ENCODE data around the gene RPL11.
"Not testable (repeated sequence)": the region's sequence is repeated elsewhere in the genome, so short reads cannot be mapped to it uniquely, and the experiment has no call there.

Gene RPL11

DNA sequence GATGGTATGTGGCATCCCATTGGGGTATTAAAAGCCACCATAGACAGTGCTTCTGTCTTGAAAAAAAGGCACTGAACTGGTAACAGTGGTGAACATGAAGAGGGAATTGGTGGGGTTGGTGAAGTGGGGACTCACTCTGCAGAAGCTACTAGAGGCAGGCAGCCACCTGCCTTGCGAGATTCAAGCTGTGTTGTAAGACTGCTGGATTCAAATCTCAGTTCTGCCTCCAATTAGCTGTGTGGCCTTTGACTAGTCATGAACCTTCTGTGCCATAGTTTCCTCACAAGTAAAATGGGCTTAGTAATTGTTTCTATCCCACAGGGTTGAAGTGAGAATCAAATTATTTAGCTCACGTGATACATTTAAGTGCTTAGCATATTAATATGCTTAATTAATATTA is 35.1 kb downstream of the RPL11 start:
- no peak for TF ChIP-seq POLR2A (IDR thresholded peaks at IDR 0.05; ENCODE audit: extremely low read depth, insufficient read length)
- TF ChIP-seq, protein P1, sequence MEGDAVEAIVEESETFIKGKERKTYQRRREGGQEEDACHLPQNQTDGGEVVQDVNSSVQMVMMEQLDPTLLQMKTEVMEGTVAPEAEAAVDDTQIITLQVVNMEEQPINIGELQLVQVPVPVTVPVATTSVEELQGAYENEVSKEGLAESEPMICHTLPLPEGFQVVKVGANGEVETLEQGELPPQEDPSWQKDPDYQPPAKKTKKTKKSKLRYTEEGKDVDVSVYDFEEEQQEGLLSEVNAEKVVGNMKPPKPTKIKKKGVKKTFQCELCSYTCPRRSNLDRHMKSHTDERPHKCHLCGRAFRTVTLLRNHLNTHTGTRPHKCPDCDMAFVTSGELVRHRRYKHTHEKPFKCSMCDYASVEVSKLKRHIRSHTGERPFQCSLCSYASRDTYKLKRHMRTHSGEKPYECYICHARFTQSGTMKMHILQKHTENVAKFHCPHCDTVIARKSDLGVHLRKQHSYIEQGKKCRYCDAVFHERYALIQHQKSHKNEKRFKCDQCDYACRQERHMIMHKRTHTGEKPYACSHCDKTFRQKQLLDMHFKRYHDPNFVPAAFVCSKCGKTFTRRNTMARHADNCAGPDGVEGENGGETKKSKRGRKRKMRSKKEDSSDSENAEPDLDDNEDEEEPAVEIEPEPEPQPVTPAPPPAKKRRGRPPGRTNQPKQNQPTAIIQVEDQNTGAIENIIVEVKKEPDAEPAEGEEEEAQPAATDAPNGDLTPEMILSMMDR (IDR thresholded peaks at IDR 0.05; ENCODE audit: low read depth, low read length): no peak
- TF ChIP-seq MYC (IDR thresholded peaks at IDR 0.05; ENCODE audit: low read depth, low read length): no peak
- TF ChIP-seq, protein P2, sequence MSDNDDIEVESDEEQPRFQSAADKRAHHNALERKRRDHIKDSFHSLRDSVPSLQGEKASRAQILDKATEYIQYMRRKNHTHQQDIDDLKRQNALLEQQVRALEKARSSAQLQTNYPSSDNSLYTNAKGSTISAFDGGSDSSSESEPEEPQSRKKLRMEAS (IDR thresholded peaks at IDR 0.05; ENCODE audit: low read depth, low read length): no peak
- no peak overlapping the region for H3K4me3 ChIP-seq (ENCODE audit: low read depth, low read length)
- peak; percentile 54 for DNase-seq (ENCODE audit: low read depth)

DNA sequence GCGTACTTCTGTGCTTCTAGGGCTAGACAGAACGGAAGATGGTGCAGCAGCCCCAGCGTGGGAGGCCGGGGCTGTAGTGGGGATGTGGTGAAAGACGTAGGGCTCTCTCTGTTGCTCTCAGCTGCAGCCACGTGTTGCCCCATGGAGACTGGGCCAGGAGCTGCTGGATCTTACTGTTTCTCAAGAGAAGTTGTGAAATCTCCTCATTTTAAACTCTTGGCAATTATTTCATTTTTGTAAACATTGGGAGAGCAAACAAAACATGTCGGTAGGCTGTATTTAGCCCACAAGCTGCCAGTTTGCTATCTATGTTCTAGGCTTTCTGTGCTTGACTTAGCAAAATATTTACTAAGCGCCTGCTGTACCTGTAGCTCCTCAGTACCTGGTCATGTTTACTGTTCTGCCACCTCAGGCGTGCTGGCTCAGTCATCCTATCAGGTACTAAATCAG is 35.8 kb downstream of the RPL11 start:
- peak; percentile 95 for DNase-seq (ENCODE audit: low read depth)

DNA sequence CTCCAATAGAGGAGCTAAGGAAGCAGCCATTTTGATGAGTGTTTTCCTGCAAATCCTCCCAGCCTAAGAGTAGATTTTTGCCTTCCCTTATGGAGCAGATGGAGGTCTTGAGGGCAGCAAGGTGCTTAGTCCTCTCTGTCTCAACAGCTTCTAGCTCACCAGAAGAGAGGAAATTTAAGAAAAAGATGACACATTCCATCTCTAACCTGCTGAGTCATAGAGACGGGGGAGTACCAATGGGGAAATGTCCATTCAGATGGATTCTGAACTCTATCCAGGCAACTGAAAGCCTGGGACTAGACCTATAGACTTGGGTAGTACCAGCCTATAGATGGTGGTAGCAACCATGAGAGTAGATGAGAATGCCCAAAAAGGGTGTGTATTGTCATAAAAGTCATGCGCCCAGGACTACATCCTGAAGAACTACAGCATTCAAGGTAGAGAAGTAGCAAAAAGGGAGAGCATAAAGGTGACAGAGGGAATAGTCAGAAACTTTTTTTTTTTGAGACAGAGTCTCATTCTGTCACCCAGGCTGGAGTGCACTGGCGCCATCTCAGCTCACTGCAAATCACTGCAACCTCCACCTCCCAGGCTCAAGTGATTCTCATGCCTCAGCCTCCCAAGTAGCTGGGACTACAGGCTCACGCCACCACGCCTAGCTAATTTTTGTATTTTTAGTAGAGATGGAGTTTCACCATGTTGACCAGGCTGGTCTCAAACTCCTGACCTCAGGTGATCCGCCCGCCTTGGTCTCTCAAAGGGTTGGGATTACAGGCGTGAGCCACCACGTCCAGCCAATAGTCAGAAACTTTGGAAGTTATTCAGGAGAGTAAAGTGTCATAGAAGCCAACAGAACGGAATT is 41.0 kb downstream of the RPL11 start:
- no peak overlapping the region for H3K4me3 ChIP-seq (ENCODE audit: low read depth, low read length)
- DNase-seq (ENCODE audit: low read depth): peak; percentile 51
- TF ChIP-seq, protein P2 (IDR thresholded peaks at IDR 0.05; ENCODE audit: low read depth, low read length): no peak
- TF ChIP-seq MYC (IDR thresholded peaks at IDR 0.05; ENCODE audit: low read depth, low read length): no peak
- TF ChIP-seq, protein P1 (IDR thresholded peaks at IDR 0.05; ENCODE audit: low read depth, low read length): no peak

More for the DNA sequence above, 35.8 kb downstream of the RPL11 start:
- TF ChIP-seq MYC (IDR thresholded peaks at IDR 0.05; ENCODE audit: low read depth, low read length) (peak; percentile 99), POLR2A (IDR thresholded peaks at IDR 0.05; ENCODE audit: extremely low read depth, insufficient read length) (no peak)
- TF ChIP-seq, protein P1 (IDR thresholded peaks at IDR 0.05; ENCODE audit: low read depth, low read length): no peak
- TF ChIP-seq, protein P2 (IDR thresholded peaks at IDR 0.05; ENCODE audit: low read depth, low read length): peak; percentile 99
- no peak overlapping the region for H3K4me3 ChIP-seq (ENCODE audit: low read depth, low read length)

DNA sequence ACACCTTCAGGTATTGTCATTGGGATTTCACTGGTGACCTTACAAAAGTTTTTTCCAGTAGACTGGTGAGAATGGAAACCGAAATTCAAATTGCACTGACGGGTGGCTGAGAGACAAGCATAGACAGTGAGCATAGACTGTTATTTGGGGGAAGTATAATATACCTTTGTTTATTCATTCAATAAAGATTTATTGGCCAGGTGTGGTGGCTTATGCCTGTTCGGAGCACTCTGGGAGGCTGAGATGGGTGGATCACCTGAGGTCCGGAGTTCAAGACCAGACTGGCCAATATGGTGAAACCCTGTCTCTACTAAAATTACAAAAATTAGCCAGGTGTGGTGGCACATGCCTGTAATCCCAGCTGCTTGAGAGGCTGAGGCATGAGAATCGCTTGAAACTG is 41.7 kb downstream of the RPL11 start:
- not testable (repeated sequence) for H3K4me3 ChIP-seq (ENCODE audit: low read depth, low read length); DNase-seq (ENCODE audit: low read depth)

DNA sequence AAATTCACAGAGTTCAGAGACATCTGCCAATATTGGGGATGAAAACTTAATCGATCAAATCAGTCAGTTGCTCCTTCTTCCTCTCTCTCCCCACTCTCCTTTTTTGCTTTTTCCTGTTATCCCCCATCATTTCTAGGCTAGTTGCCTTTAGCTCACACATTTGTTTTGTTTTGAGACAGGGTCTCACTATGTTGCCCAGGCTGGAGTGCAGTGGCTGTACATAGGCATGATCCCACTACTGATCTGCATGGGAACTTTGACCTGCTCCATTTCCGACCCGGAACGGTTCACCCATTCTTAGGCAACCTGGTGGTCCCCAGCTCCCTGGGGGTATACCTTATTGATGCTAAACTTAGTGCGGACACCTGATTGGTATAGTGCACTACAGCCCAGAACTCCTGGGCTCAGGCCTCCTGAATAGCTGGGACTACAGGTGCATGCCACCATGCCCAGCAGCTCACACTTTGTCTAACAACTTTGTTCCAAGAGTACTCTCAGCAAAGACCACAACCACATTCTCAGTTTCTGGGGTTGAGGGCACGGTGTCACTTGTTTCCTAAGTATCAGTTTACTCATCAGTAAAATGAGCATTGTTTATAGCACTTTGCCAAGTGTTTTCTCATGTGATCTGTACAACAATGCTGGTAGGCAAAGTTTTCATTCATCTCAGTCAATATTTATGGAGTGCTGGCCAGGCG is 45.0 kb downstream of the RPL11 start:
- DNase-seq (ENCODE audit: low read depth): no peak
- TF ChIP-seq, protein P1 (IDR thresholded peaks at IDR 0.05; ENCODE audit: low read depth, low read length): no peak
- TF ChIP-seq, protein P2 (IDR thresholded peaks at IDR 0.05; ENCODE audit: low read depth, low read length): no peak
- no peak for TF ChIP-seq POLR2A (IDR thresholded peaks at IDR 0.05; ENCODE audit: extremely low read depth, insufficient read length)
- no peak for TF ChIP-seq MYC (IDR thresholded peaks at IDR 0.05; ENCODE audit: low read depth, low read length)
- H3K4me3 ChIP-seq (ENCODE audit: low read depth, low read length): no peak overlapping the region

DNA sequence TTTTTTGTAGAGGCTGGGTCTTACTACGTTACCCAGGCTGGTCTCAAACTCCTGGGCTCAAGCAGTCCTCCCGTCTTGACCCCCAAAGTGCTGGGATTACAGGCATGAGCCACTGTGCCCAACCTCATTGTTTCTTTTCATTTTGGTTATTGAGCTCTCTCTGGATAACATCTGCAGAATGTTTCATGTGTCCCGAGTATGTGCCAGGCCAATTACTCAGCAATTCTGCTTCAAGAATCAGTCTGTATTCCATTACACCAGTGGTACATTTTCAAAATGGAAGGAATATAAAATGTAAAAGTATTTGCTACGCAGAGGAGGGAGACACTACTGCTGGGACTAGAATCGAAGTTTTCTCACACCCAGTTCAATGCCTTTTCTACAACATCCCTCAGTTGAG is 50.0 kb downstream of the RPL11 start:
- DNase-seq (ENCODE audit: low read depth): no peak
- no peak overlapping the region for H3K4me3 ChIP-seq (ENCODE audit: low read depth, low read length)
- TF ChIP-seq MYC (IDR thresholded peaks at IDR 0.05; ENCODE audit: low read depth, low read length): no peak
- TF ChIP-seq, protein P1 (IDR thresholded peaks at IDR 0.05; ENCODE audit: low read depth, low read length): no peak
- no peak for TF ChIP-seq POLR2A (IDR thresholded peaks at IDR 0.05; ENCODE audit: extremely low read depth, insufficient read length)
- TF ChIP-seq, protein P2 (IDR thresholded peaks at IDR 0.05; ENCODE audit: low read depth, low read length): no peak

All from NB4 (cell line).